HUES64 (cell line): ENCODE data around the gene COX19.
A peak's percentile ranks its signal among the peaks of the same experiment; 100 is the strongest.
"Not testable (repeated sequence)": the region's sequence is repeated elsewhere in the genome, so short reads cannot be mapped to it uniquely, and the experiment has no call there.

Source experiments
- H3K27ac ChIP-seq: 2 replicates; pipeline ENCODE4 v1.7.0; 2013; ENCODE audit warnings: low read depth, low read length, inconsistent platforms
- H3K27me3 ChIP-seq: 2 replicates; pipeline ENCODE4 v1.6.1; 2013; ENCODE audit warnings: mild to moderate bottlenecking, low read length; ENCODE audit not compliant: insufficient read depth
- H3K36me3 ChIP-seq: 2 replicates; pipeline ENCODE4 v1.6.1; 2013; ENCODE audit warnings: mild to moderate bottlenecking, low read length; ENCODE audit not compliant: insufficient read depth
- H3K4me1 ChIP-seq: 2 replicates; pipeline ENCODE4 v1.6.1; 2013; ENCODE audit warnings: mild to moderate bottlenecking, low read length, moderate library complexity; ENCODE audit not compliant: insufficient read depth
- H3K4me3 ChIP-seq: 2 replicates; pipeline ENCODE4 v1.5.1; 2013; ENCODE audit warnings: mild to moderate bottlenecking, low read length, moderate library complexity
- H3K9ac ChIP-seq: 2 replicates; pipeline ENCODE4 v1.6.1; 2013; ENCODE audit warnings: mild to moderate bottlenecking, low read depth, low read length
- H3K9me3 ChIP-seq: 2 replicates; pipeline ENCODE4 v1.6.1; 2013; ENCODE audit warnings: low read depth, low read length; ENCODE audit not compliant: insufficient read depth
- WGBS: fragments of 150-250, 120-280 bp; methylation state at CpG from one replicate; pipeline ENCODE4 v1.1.7; 2013; ENCODE audit warnings: missing lambda C conversion rate; 5-methylcytosine and 5-hydroxymethylcytosine counted together

COX19 gene

GRCh38 chr7:945147-945555 is 30.2 kb downstream of the COX19 start:
- H3K27ac ChIP-seq = no peak overlapping the region
- no peaks in the 10 kb centered on the region for H3K36me3 ChIP-seq
- H3K4me3 ChIP-seq = no peak overlapping the region
- peak overlapping the region; percentile 55; the same call in 1 of the 2 replicates for H3K9ac ChIP-seq
- no peaks in the 10 kb centered on the region; the same call in 1 of the 2 replicates for H3K9me3 ChIP-seq
- H3K4me1 ChIP-seq = peaks cover 9% of the 10 kb centered on the region; the same call in 1 of the 2 replicates
- H3K27me3 ChIP-seq = peaks cover 14% of the 10 kb centered on the region
- 87% methylated on average over 13 of the region's 13 CpGs for WGBS

GRCh38 chr7:944744-945143 is 30.6 kb downstream of the COX19 start:
- 88% methylated on average over 5 of the region's 5 CpGs for WGBS
- Histone ChIP-seq H3K9ac (no peak overlapping the region), H3K4me1 (peaks cover 9% of the 10 kb centered on the region; the same call in 1 of the 2 replicates), H3K9me3 (no peaks in the 10 kb centered on the region; the same call in 1 of the 2 replicates), H3K27me3 (peaks cover 14% of the 10 kb centered on the region), H3K36me3 (no peaks in the 10 kb centered on the region), H3K27ac (no peak overlapping the region), H3K4me3 (no peak overlapping the region)

GRCh38 chr7:943793-944192 is 31.6 kb downstream of the COX19 start:
- not testable (repeated sequence) for H3K4me3 ChIP-seq, H3K9ac ChIP-seq, H3K27ac ChIP-seq, H3K36me3 ChIP-seq, H3K9me3 ChIP-seq, H3K4me1 ChIP-seq
- peaks cover 14% of the 10 kb centered on the region for H3K27me3 ChIP-seq
- 77% methylated on average over 4 of the region's 4 CpGs for whole genome bisulfite sequencing

GRCh38 chr7:940599-941408 is 34.5 kb downstream of the COX19 start:
- Histone ChIP-seq H3K27ac (no peak overlapping the region), H3K9me3 (no peaks in the 10 kb centered on the region; the same call in 1 of the 2 replicates), H3K9ac (no peak overlapping the region), H3K4me1 (peaks cover 6% of the 10 kb centered on the region; the same call in 1 of the 2 replicates), H3K4me3 (no peak overlapping the region), H3K27me3 (peaks cover 14% of the 10 kb centered on the region), H3K36me3 (no peaks in the 10 kb centered on the region)
- WGBS = 86% methylated on average over 1 of the region's 2 CpGs

GRCh38 chr7:939843-940242 is 35.5 kb downstream of the COX19 start:
- no peaks in the 10 kb centered on the region for H3K4me1 ChIP-seq
- WGBS = 87% methylated on average over 4 of the region's 4 CpGs

GRCh38 chr7:938546-939185 is 36.7 kb downstream of the COX19 start:
- Histone ChIP-seq H3K36me3 (no peaks in the 10 kb centered on the region), H3K27ac (no peak overlapping the region), H3K27me3 (peaks cover 14% of the 10 kb centered on the region), H3K9ac (no peak overlapping the region), H3K4me3 (no peak overlapping the region), H3K4me1 (no peaks in the 10 kb centered on the region), H3K9me3 (no peaks in the 10 kb centered on the region; the same call in 1 of the 2 replicates)
- 95% methylated on average over 27 of the region's 27 CpGs for WGBS

More at GRCh38 chr7:939843-940242, 35.5 kb downstream of the COX19 start:
- Histone ChIP-seq H3K9me3 (no peaks in the 10 kb centered on the region; the same call in 1 of the 2 replicates), H3K9ac (no peak overlapping the region), H3K36me3 (no peaks in the 10 kb centered on the region), H3K27ac (no peak overlapping the region), H3K4me3 (no peak overlapping the region), H3K27me3 (peaks cover 14% of the 10 kb centered on the region)

GRCh38 chr7:937856-938484 is 37.4 kb downstream of the COX19 start:
- Histone ChIP-seq H3K4me1 (no peaks in the 10 kb centered on the region), H3K9ac (no peak overlapping the region), H3K36me3 (no peaks in the 10 kb centered on the region)

GRCh38 chr7:936386-937054 is 38.8 kb downstream of the COX19 start:
- H3K4me3 ChIP-seq = no peak overlapping the region
- WGBS = 85% methylated on average over 22 of the region's 22 CpGs
- peaks cover 7% of the 10 kb centered on the region; the same call in 1 of the 2 replicates for H3K27me3 ChIP-seq
- H3K9me3 ChIP-seq = no peaks in the 10 kb centered on the region; the same call in 1 of the 2 replicates
- no peak overlapping the region for H3K9ac ChIP-seq
- no peak overlapping the region for H3K27ac ChIP-seq
- no peaks in the 10 kb centered on the region for H3K4me1 ChIP-seq
- H3K36me3 ChIP-seq = no peaks in the 10 kb centered on the region

More at GRCh38 chr7:937856-938484, 37.4 kb downstream of the COX19 start:
- Histone ChIP-seq H3K9me3 (no peaks in the 10 kb centered on the region; the same call in 1 of the 2 replicates), H3K27me3 (peaks cover 14% of the 10 kb centered on the region), H3K4me3 (no peak overlapping the region), H3K27ac (no peak overlapping the region)
- WGBS = 88% methylated on average over 16 of the region's 16 CpGs

GRCh38 chr7:935874-936385 is 39.4 kb downstream of the COX19 start:
- 92% methylated on average over 28 of the region's 28 CpGs for WGBS
- Histone ChIP-seq H3K9ac (no peak overlapping the region), H3K36me3 (no peaks in the 10 kb centered on the region), H3K4me1 (no peaks in the 10 kb centered on the region), H3K27ac (no peak overlapping the region), H3K9me3 (no peaks in the 10 kb centered on the region; the same call in 1 of the 2 replicates), H3K4me3 (no peak overlapping the region), H3K27me3 (peaks cover 1% of the 10 kb centered on the region; the same call in 1 of the 2 replicates)

- no peak overlapping the region for H3K4me3 ChIP-seq
- H3K27me3 ChIP-seq = no peaks in the 10 kb centered on the region
- WGBS = 89% methylated on average over 46 of the region's 46 CpGs
- no peak overlapping the region for H3K27ac ChIP-seq
- no peak overlapping the region for H3K9ac ChIP-seq
- H3K9me3 ChIP-seq = no peaks in the 10 kb centered on the region; the same call in 1 of the 2 replicates
- H3K36me3 ChIP-seq = no peaks in the 10 kb centered on the region
- no peaks in the 10 kb centered on the region for H3K4me1 ChIP-seq
These were observed 40.0 kb downstream of the COX19 start for GRCh38 chr7:935164-935873.
